OCI-LY7 (cell line): Measurements from ENCODE around the gene ZNF655. TPM values are rescaled to one million over a fixed set of nuclear protein-coding genes. Genes with fewer than 3 reads are reported as not detected.

Experiments
- BruUV-seq: library from RNA; stranded (reverse); fragments of 400-500 nt; replicated peaks from 2 replicates; lab custom pipeline; 2021; lab: Mats Ljungman, UMichigan
- CTCF ChIA-PET: fragments of 300-600 bp; sonication (Branson Sonifier 250); formaldehyde crosslinking; loops from one replicate; lab custom pipeline; 2022; ENCODE audit warnings: antibody characterized with exemption; ENCODE audit not compliant: unreplicated experiment; lab: Charles Lee
- POLR2A ChIA-PET: fragments of 300-600 bp; sonication (Branson Sonifier 250); formaldehyde crosslinking; loops from one replicate; lab custom pipeline; 2022; ENCODE audit warnings: antibody characterized with exemption; lab: Charles Lee
- DNase-seq: peaks from one replicate; pipeline ENCODE4 v3.0.0-alpha.2; 2015; ENCODE audit warnings: low spot score
- H2AFZ ChIP-seq: fragments of 200-600 bp; sonication (generic), shearing (Covaris generic); 2 replicates; pipeline ENCODE4 v1.6.1; 2014; ENCODE audit warnings: mild to moderate bottlenecking, antibody characterized with exemption, low read length, moderate library complexity
- H3K27ac ChIP-seq: fragments of 200-600 bp; sonication (generic); 2 replicates; pipeline ENCODE4 v1.5.1; 2014; ENCODE audit warnings: mixed run types, low read depth, mild to moderate bottlenecking, moderate library complexity, low read length, inconsistent platforms; ENCODE audit not compliant: poor library complexity, severe bottlenecking
- H3K36me3 ChIP-seq: fragments of 200-600 bp; sonication (generic); 2 replicates; pipeline ENCODE4 v1.6.1; 2014; ENCODE audit warnings: mild to moderate bottlenecking, antibody characterized with exemption, low read length, moderate library complexity, mixed read lengths; ENCODE audit not compliant: insufficient read depth
- H3K4me1 ChIP-seq: fragments of 200-600 bp; sonication (generic); 2 replicates; pipeline ENCODE4 v1.5.1; 2014; ENCODE audit warnings: mild to moderate bottlenecking, low read length; ENCODE audit not compliant: insufficient read depth, poor library complexity, severe bottlenecking
- H3K4me2 ChIP-seq: fragments of 200-600 bp; sonication (generic); 2 replicates; pipeline ENCODE4 v1.6.1; 2014; ENCODE audit warnings: mild to moderate bottlenecking, low read length
- H3K4me3 ChIP-seq: fragments of 200-600 bp; sonication (generic); 2 replicates; pipeline ENCODE4 v1.5.1; 2014; ENCODE audit warnings: mild to moderate bottlenecking, low read depth, low read length; ENCODE audit not compliant: poor library complexity, severe bottlenecking
- H3K79me2 ChIP-seq: fragments of 200-600 bp; sonication (generic); 2 replicates; pipeline ENCODE4 v1.6.1; 2016; ENCODE audit warnings: low read depth, mild to moderate bottlenecking, low read length, moderate library complexity, mixed read lengths; ENCODE audit not compliant: insufficient read depth
- H3K9me2 ChIP-seq: fragments of 200-600 bp; sonication (generic); 2 replicates; pipeline ENCODE4 v1.6.1; 2016; ENCODE audit warnings: mild to moderate bottlenecking, low read length, mixed read lengths; ENCODE audit not compliant: insufficient read depth
- H3K9me3 ChIP-seq: fragments of 200-600 bp; sonication (generic); 2 replicates; pipeline ENCODE4 v1.6.1; 2014; ENCODE audit warnings: mild to moderate bottlenecking, mixed run types, low read length, mixed read lengths
- H4K20me1 ChIP-seq: fragments of 200-600 bp; sonication (generic); 2 replicates; pipeline ENCODE4 v1.6.1; 2014; ENCODE audit warnings: mild to moderate bottlenecking, antibody characterized with exemption, low read length, moderate library complexity, mixed read lengths; ENCODE audit not compliant: insufficient read depth
- CTCF ChIP-seq: fragments of 200-600 bp; sonication (generic); conservative IDR thresholded peaks from 2 replicates; pipeline ENCODE4 v1.5.1; 2014; ENCODE audit warnings: mild to moderate bottlenecking, antibody characterized with exemption, low read length, moderate library complexity, mixed read lengths
- EZH2phosphoT487 ChIP-seq: fragments of 200-600 bp; sonication (generic); IDR thresholded peaks from 2 replicates; pipeline ENCODE4 v1.6.1; 2018; ENCODE audit warnings: low read depth, borderline replicate concordance, mild to moderate bottlenecking, mixed run types, antibody characterized with exemption, low read length, moderate library complexity, mixed read lengths
- intact Hi-C: fragments of 100-400 bp; cut with micrococcal nuclease; formaldehyde crosslinking; loops from one replicate; pipeline ENCODE4 v1.10.0; 2022; ENCODE audit not compliant: unreplicated experiment
- total RNA-seq, 2 experiments: library from RNA; depleted of rRNA in 1 of 2; stranded (reverse); fragments of >200 nt in 1 of 2; shearing (Covaris generic) in 1 of 2; gene quantifications; 2 replicates each; pipeline ENCODE4 v1.2.3, GENCODE V29; 2014 to 2022

ZNF655 gene
- total RNA-seq, 2 experiments from 2014 or later, result 64.1 to 79.7 TPM

- Histone ChIP-seq H3K4me1 (peaks cover 17% of the 10 kb centered on the region), H4K20me1 (no peaks in the 10 kb centered on the region), H3K36me3 (peaks cover 42% of the 10 kb centered on the region), H3K9me3 (no peaks in the 10 kb centered on the region), H3K27ac (peak within 1 kb of the TSS; percentile 24), H3K9me2 (no peaks in the 10 kb centered on the region), H3K4me3 (peak within 1 kb of the TSS; percentile 85), H2AFZ (peak within 1 kb of the TSS; percentile 86), H3K4me2 (peak within 1 kb of the TSS; percentile 95), H3K79me2 (peaks cover 32% of the 10 kb centered on the region)
- POLR2A ChIA-PET, result no interaction called here
- peak; percentile 92 for DNase-seq
- intact Hi-C loops, result no loop called here
- no TSS peak for BruUV-seq
- TF ChIP-seq EZH2phosphoT487 (no peak), CTCF (no peak)
- CTCF ChIA-PET, result no interaction called here
Measured at GRCh38 chr7:99551767-99552463, 6.5 kb upstream of the ZNF655 start, which contains the start of gene FAM200A. TSS of gene FAM200A (minus strand) at chr7:99552114. CDS start at chr7:99548407, 3,707 bp downstream.

- ChIA-PET CTCF (no interaction called here), POLR2A (no interaction called here)
- Histone ChIP-seq H3K9me3 (no peaks in the 10 kb centered on the region), H3K9me2 (no peaks in the 10 kb centered on the region), H2AFZ (no peak overlapping the region), H3K79me2 (peaks cover 43% of the 10 kb centered on the region), H3K27ac (no peak overlapping the region), H4K20me1 (no peaks in the 10 kb centered on the region), H3K4me3 (no peak overlapping the region), H3K4me1 (peaks cover 23% of the 10 kb centered on the region), H3K36me3 (peaks cover 43% of the 10 kb centered on the region), H3K4me2 (no peak overlapping the region)
- no peak for TF ChIP-seq CTCF
- TF ChIP-seq EZH2phosphoT487, result no peak
- no TSS peak for BruUV-seq
- intact Hi-C loops, result no loop called here
- DNase-seq, result no peak
Measured at GRCh38 chr7:99553039-99553438, 5.4 kb upstream of the ZNF655 start.

GRCh38 chr7:99554939-99555338, 3.5 kb upstream of the ZNF655 start:
- H4K20me1 ChIP-seq, result 0 out of 2 replicates have a peak, but pooled peaks cover 5% of the 10 kb centered on the region
- H3K9me3 ChIP-seq, result no peaks in the 10 kb centered on the region
- TF ChIP-seq EZH2phosphoT487, result no peak
- TF ChIP-seq CTCF, result no peak
- peaks cover 60% of the 10 kb centered on the region for H3K79me2 ChIP-seq
- H3K4me3 ChIP-seq, result no peak overlapping the region
- H3K9me2 ChIP-seq, result no peaks in the 10 kb centered on the region
- peaks cover 28% of the 10 kb centered on the region for H3K4me1 ChIP-seq
- intact Hi-C loops, result no loop called here
- no peak overlapping the region for H2AFZ ChIP-seq
- ChIA-PET CTCF (no interaction called here), POLR2A (no interaction called here)
- H3K36me3 ChIP-seq, result peaks cover 46% of the 10 kb centered on the region
- DNase-seq, result no peak
- H3K27ac ChIP-seq, result no peak overlapping the region
- H3K4me2 ChIP-seq, result no peak overlapping the region
- BruUV-seq, result no TSS peak
